ENCODE results near the gene ADAM12.

DNA sequence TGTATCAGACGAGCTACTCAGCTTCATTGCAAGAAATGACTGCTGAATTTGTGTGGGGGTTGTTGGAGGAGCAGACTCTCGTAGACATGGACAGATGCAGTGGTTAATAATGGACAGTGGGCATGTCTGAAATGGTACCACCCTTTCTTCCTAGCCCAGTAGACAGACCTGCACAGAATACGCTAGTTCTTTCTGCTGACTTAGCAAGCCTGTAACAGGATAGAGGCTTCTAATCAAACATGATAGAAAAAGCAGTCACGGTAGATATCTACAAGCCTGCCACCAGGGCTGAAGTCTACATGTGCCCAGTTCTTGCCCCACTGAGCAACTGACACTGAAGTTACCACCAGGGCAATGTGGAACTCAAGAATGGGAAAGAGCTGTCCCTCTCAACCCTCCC is 303.9 kb downstream of the ADAM12 start:
- TF ChIP-seq, protein P1, sequence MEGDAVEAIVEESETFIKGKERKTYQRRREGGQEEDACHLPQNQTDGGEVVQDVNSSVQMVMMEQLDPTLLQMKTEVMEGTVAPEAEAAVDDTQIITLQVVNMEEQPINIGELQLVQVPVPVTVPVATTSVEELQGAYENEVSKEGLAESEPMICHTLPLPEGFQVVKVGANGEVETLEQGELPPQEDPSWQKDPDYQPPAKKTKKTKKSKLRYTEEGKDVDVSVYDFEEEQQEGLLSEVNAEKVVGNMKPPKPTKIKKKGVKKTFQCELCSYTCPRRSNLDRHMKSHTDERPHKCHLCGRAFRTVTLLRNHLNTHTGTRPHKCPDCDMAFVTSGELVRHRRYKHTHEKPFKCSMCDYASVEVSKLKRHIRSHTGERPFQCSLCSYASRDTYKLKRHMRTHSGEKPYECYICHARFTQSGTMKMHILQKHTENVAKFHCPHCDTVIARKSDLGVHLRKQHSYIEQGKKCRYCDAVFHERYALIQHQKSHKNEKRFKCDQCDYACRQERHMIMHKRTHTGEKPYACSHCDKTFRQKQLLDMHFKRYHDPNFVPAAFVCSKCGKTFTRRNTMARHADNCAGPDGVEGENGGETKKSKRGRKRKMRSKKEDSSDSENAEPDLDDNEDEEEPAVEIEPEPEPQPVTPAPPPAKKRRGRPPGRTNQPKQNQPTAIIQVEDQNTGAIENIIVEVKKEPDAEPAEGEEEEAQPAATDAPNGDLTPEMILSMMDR (IDR thresholded peaks at IDR 0.05): no peak
- no peak for TF ChIP-seq POLR2A (IDR thresholded peaks at IDR 0.05)
- TF ChIP-seq POLR2AphosphoS5 (IDR thresholded peaks at IDR 0.05; ENCODE audit: insufficient read depth in 1 of 2, low read depth in 1 of 2): no peak
